Panc1 (cell line): ENCODE data around the gene CLDN1. TPM values are rescaled to one million over a fixed set of nuclear protein-coding genes. Genes with fewer than 3 reads are reported as not detected.

Experiments used
- ATAC-seq: fragments of 200-7000 bp; cut with Tn5 transposase; 2 replicates; pipeline ENCODE4 v1.9.1; 2020; ENCODE audit warnings: mild to moderate bottlenecking, moderate library complexity
- BruUV-seq: library from RNA; stranded (reverse); fragments of 400-500 nt; replicated peaks from 2 replicates; lab custom pipeline; 2021; lab: Mats Ljungman, UMichigan
- CTCF ChIA-PET: fragments of 300-600 bp; sonication (Branson Sonifier 250); formaldehyde crosslinking; loops from one replicate; lab custom pipeline; 2022; ENCODE audit warnings: antibody characterized with exemption; lab: Charles Lee
- POLR2A ChIA-PET: fragments of 300-600 bp; sonication (Branson Sonifier 250); formaldehyde crosslinking; loops from one replicate; lab custom pipeline; 2022; ENCODE audit warnings: antibody characterized with exemption; lab: Charles Lee
- DNase-seq: peaks from one replicate; pipeline ENCODE4 v3.0.0-alpha.2; 2010; ENCODE audit warnings: low read depth, low spot score
- H3K27ac ChIP-seq: 2 replicates; pipeline ENCODE4 v1.5.1; 2011; ENCODE audit warnings: mild to moderate bottlenecking, low read length, inconsistent platforms
- H3K27me3 ChIP-seq: fragments of 200-500 bp; sonication (Bioruptor generic); 2 replicates; pipeline ENCODE4 v1.6.0; 2014; ENCODE audit warnings: low read length, inconsistent platforms; ENCODE audit not compliant: control insufficient read depth, insufficient read depth
- H3K36me3 ChIP-seq: fragments of 200-500 bp; sonication (Bioruptor generic); 2 replicates; pipeline ENCODE4 v1.5.1; 2014; ENCODE audit warnings: inconsistent platforms, mild to moderate bottlenecking, low read length, moderate library complexity; ENCODE audit not compliant: control insufficient read depth, insufficient read depth
- H3K4me1 ChIP-seq: 2 replicates; pipeline ENCODE4 v1.5.1; 2011; ENCODE audit warnings: inconsistent platforms, mild to moderate bottlenecking, low read length, moderate library complexity; ENCODE audit not compliant: control insufficient read depth, insufficient read depth
- H3K4me3 ChIP-seq, 2 experiments: 2 replicates each; pipeline ENCODE4 v1.5.1; 2011 to 2012; ENCODE audit warnings: low read depth in 2 of 2, low read length in 2 of 2, mild to moderate bottlenecking in 2 of 2, inconsistent platforms in 1 of 2, moderate library complexity in 1 of 2
- H3K9me3 ChIP-seq: fragments of 200-500 bp; sonication (Bioruptor generic); 2 replicates; pipeline ENCODE4 v1.5.1; 2014; ENCODE audit warnings: low read depth, mild to moderate bottlenecking, inconsistent platforms, low read length, moderate library complexity; ENCODE audit not compliant: control insufficient read depth, insufficient read depth
- CTCF ChIP-seq: fragments of 450-650 bp; IDR thresholded peaks from 2 replicates; pipeline ENCODE4 v1.5.1; 2017; ENCODE audit warnings: mild to moderate bottlenecking
- POLR2AphosphoS5 ChIP-seq: IDR thresholded peaks from 2 replicates; pipeline ENCODE4 v1.6.1; 2012; ENCODE audit warnings: mild to moderate bottlenecking, low read depth, low read length, moderate library complexity
- REST ChIP-seq, 2 experiments: IDR thresholded peaks; 2 replicates each; pipeline ENCODE4 v1.6.1; 2011 to 2012; ENCODE audit warnings: low read depth in 2 of 2, control low read depth in 1 of 2, low read length in 1 of 2, mild to moderate bottlenecking in 1 of 2, moderate library complexity in 1 of 2; ENCODE audit not compliant: insufficient read depth in 1 of 2
- SIN3A ChIP-seq: IDR thresholded peaks from 2 replicates; pipeline ENCODE4 v1.6.1; 2012; ENCODE audit warnings: low read depth, mild to moderate bottlenecking, low read length, moderate library complexity, borderline replicate concordance; ENCODE audit not compliant: insufficient read depth
- TCF7L2 ChIP-seq: IDR thresholded peaks from 2 replicates; pipeline ENCODE4 v1.6.1; 2011; ENCODE audit warnings: mild to moderate bottlenecking, low read depth, low read length, inconsistent platforms
- in situ Hi-C: cut with HindIII; loops from 2 replicates; pipeline ENCODE4 v1.10.0; 2016; ENCODE audit warnings: low sequenced_read_pairs, low pct_unique_long_range_greater_than_20kb
- intact Hi-C: fragments of 100-400 bp; cut with micrococcal nuclease; formaldehyde crosslinking; loops from one replicate; pipeline ENCODE4 v1.10.0; 2022; ENCODE audit not compliant: unreplicated experiment
- total RNA-seq: library from RNA; stranded (reverse); gene quantifications from one replicate; pipeline ENCODE4 v1.2.1, GENCODE V29; 2021; ENCODE audit not compliant: unreplicated experiment

The CLDN1 gene
- total RNA-seq, 1 experiment from 2014 or later: 30.9 TPM

- Histone ChIP-seq H3K27me3 (0 out of 2 replicates have a peak, but pooled peaks cover 2% of the 10 kb centered on the region), H3K4me1 (peaks cover 14% of the 10 kb centered on the region; the same call in 1 of the 2 replicates), H3K27ac (no peak overlapping the region), H3K36me3 (no peaks in the 10 kb centered on the region), H3K9me3 (no peaks in the 10 kb centered on the region), H3K4me3 (no peak overlapping the region)
- POLR2A ChIA-PET: no interaction called here
- BruUV-seq: no TSS peak
- intact Hi-C loops: no loop called here
- no peak for DNase-seq
- in situ Hi-C loops: no loop called here
- no peak for TF ChIP-seq POLR2AphosphoS5
- no peak for TF ChIP-seq REST (IDR thresholded peaks at IDR 0.05; ENCODE audit: insufficient read depth in 1 of 2, low read depth in 2 of 2, low read length in 1 of 2)
- TF ChIP-seq SIN3A: no peak
- TF ChIP-seq TCF7L2: no peak
- TF ChIP-seq CTCF: no peak
- CTCF ChIA-PET: no interaction called here
- no peak for ATAC-seq
Observed at GRCh38 chr3:190325923-190326322, 3.7 kb upstream of the CLDN1 start.

GRCh38 chr3:190323246-190323626, 990 bp upstream of the CLDN1 start:
- in situ Hi-C loops (no loop called here), intact Hi-C loops (loop anchor here (5.0 kb wide), 3 partner anchors 99 to 361 kb away; no protein-coding TSS in a partner anchor)
- DNase-seq (no peak), ATAC-seq (no peak)
- BruUV-seq: no TSS peak
- Histone ChIP-seq H3K27me3 (0 out of 2 replicates have a peak, but pooled peaks cover 2% of the 10 kb centered on the region), H3K27ac (no peak overlapping the region), H3K4me3 (no peak overlapping the region), H3K4me1 (peaks cover 15% of the 10 kb centered on the region; the same call in 1 of the 2 replicates), H3K36me3 (no peaks in the 10 kb centered on the region), H3K9me3 (no peaks in the 10 kb centered on the region)
- CTCF ChIA-PET: interaction anchor here (1.4 to 2.8 kb wide), 4 partner anchors 61 to 362 kb away, joined by 7 to 9 read pairs (median 8); partner anchors contain the start of gene P3H2
- POLR2A ChIA-PET: no interaction called here
- TF ChIP-seq SIN3A (no peak), POLR2AphosphoS5 (no peak), CTCF (no peak), REST (IDR thresholded peaks at IDR 0.05; ENCODE audit: insufficient read depth in 1 of 2, low read depth in 2 of 2, low read length in 1 of 2) (no peak), TCF7L2 (no peak)
